Jurkat, Clone E6-1 (cell line): Measurements from ENCODE around the gene AAK1.
"Not testable (repeated sequence)": the region's sequence is repeated elsewhere in the genome, so short reads cannot be mapped to it uniquely, and the experiment has no call there.

Experiments
- DNase-seq: peaks from one replicate; pipeline ENCODE4 v3.0.0-alpha.2; 2011; ENCODE audit warnings: low read depth, low spot score
- H3K4me3 ChIP-seq: 2 replicates; pipeline ENCODE4 v1.5.1; 2011; ENCODE audit warnings: mild to moderate bottlenecking, low read length, control low read depth, moderate library complexity

AAK1 gene

GRCh38 chr2:69559442-69560146 lies 83.9 kb downstream of the AAK1 start:
- DNase-seq = no peak

GRCh38 chr2:69556008-69556407 lies 87.5 kb downstream of the AAK1 start:
- DNase-seq = no peak

More at GRCh38 chr2:69559442-69560146, 83.9 kb downstream of the AAK1 start:
- no peak overlapping the region for H3K4me3 ChIP-seq

GRCh38 chr2:69554981-69555380 lies 88.6 kb downstream of the AAK1 start:
- DNase-seq = no peak
- H3K4me3 ChIP-seq = no peak overlapping the region

More at GRCh38 chr2:69556008-69556407, 87.5 kb downstream of the AAK1 start:
- no peak overlapping the region for H3K4me3 ChIP-seq

- no peak for DNase-seq
- H3K4me3 ChIP-seq = no peak overlapping the region
These were observed 89.0 kb downstream of the AAK1 start for GRCh38 chr2:69554568-69554967.

GRCh38 chr2:69553991-69554390 lies 89.5 kb downstream of the AAK1 start:
- DNase-seq = no peak

GRCh38 chr2:69550511-69550910 lies 93.0 kb downstream of the AAK1 start:
- not testable (repeated sequence) for H3K4me3 ChIP-seq, DNase-seq

More at GRCh38 chr2:69553991-69554390, 89.5 kb downstream of the AAK1 start:
- H3K4me3 ChIP-seq = no peak overlapping the region

- no peak overlapping the region for H3K4me3 ChIP-seq
- DNase-seq = no peak
These were observed 94.1 kb downstream of the AAK1 start for GRCh38 chr2:69549421-69549820.

- no peak overlapping the region for H3K4me3 ChIP-seq
- no peak for DNase-seq
These were observed 95.4 kb downstream of the AAK1 start for GRCh38 chr2:69547984-69548715.

- H3K4me3 ChIP-seq = no peak overlapping the region
- DNase-seq = no peak
These were observed 96.9 kb downstream of the AAK1 start for GRCh38 chr2:69546646-69547045.

- no peak overlapping the region for H3K4me3 ChIP-seq
- no peak for DNase-seq
These were observed 98.0 kb downstream of the AAK1 start for GRCh38 chr2:69545477-69545932.

GRCh38 chr2:69544951-69545350 lies 98.6 kb downstream of the AAK1 start:
- H3K4me3 ChIP-seq = no peak overlapping the region
- no peak for DNase-seq

GRCh38 chr2:69539549-69539908 lies 104.0 kb downstream of the AAK1 start:
- no peak overlapping the region for H3K4me3 ChIP-seq
- DNase-seq = no peak

- DNase-seq = no peak
- no peak overlapping the region for H3K4me3 ChIP-seq
These were observed 104.5 kb downstream of the AAK1 start for GRCh38 chr2:69538872-69539548.

GRCh38 chr2:69538249-69538648 lies 105.3 kb downstream of the AAK1 start:
- no peak for DNase-seq
- H3K4me3 ChIP-seq = no peak overlapping the region

- H3K4me3 ChIP-seq = no peak overlapping the region
- no peak for DNase-seq
These were observed 107.7 kb downstream of the AAK1 start for GRCh38 chr2:69535817-69536241.

GRCh38 chr2:69531186-69531585 lies 112.4 kb downstream of the AAK1 start:
- DNase-seq = no peak
- no peak overlapping the region for H3K4me3 ChIP-seq

- DNase-seq = no peak
- no peak overlapping the region for H3K4me3 ChIP-seq
These were observed 114.1 kb downstream of the AAK1 start for GRCh38 chr2:69529480-69529879.

GRCh38 chr2:69525261-69525660 lies 118.3 kb downstream of the AAK1 start:
- no peak overlapping the region for H3K4me3 ChIP-seq
- no peak for DNase-seq

GRCh38 chr2:69524799-69525198 lies 118.7 kb downstream of the AAK1 start:
- DNase-seq = no peak
- no peak overlapping the region for H3K4me3 ChIP-seq

GRCh38 chr2:69521747-69522146 lies 121.8 kb downstream of the AAK1 start:
- no peak overlapping the region for H3K4me3 ChIP-seq
- DNase-seq = no peak
